GM18498 (cell line): ENCODE measurements around the gene OR4Q2.
"Not testable (repeated sequence)": the region's sequence is repeated elsewhere in the genome, so short reads cannot be mapped to it uniquely, and the experiment has no call there.

Experiments used
- ATAC-seq: cut with Tn5 transposase; IDR thresholded peaks from one replicate; pipeline ENCODE4 v1.9.1; 2021; ENCODE audit warnings: mild to moderate bottlenecking, moderate library complexity; ENCODE audit not compliant: unreplicated experiment

The OR4Q2 gene

DNA sequence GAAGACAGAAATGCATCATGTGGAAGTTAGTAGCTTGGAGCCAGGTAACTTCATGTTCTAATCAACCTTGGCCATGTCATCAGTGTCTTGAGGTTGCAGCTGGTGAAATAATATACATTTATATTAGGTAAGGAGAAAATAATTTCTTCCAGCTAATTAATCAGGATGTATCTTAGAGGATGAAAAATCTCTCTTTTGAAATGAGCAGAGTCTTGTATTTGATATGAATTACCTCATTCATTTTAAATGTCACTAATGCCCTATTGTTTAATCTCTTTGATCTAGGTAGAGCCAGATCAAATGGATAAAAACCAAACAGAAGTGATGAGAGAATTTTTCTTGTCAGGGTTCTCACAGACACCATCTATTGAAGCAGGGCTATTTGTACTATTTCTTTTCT is at the start of gene OR4Q2:
TSS of gene OR4Q2 (plus strand) at position 301 of the 400 bp plus-strand sequence.
- no peak for ATAC-seq

DNA sequence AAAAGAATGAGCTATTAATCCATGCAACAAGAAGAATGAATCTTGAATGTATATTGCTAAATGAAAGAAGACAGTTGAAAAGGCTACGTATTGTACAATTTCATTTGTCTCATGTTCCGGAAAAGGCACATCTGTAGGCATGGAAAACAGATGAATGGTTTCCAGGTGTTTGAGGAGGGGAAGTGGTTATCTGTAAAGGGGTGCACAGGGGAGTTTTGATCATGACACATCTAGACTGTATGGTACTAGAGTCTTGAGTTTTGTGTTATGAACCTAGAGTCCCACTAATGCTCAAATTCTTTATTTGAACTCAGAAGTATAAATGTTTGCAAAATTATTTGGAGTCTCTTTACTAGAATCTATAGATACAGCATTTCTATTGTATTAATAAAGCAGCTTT is 32.2 kb upstream of the OR4Q2 start:
- not testable (repeated sequence) for ATAC-seq

DNA sequence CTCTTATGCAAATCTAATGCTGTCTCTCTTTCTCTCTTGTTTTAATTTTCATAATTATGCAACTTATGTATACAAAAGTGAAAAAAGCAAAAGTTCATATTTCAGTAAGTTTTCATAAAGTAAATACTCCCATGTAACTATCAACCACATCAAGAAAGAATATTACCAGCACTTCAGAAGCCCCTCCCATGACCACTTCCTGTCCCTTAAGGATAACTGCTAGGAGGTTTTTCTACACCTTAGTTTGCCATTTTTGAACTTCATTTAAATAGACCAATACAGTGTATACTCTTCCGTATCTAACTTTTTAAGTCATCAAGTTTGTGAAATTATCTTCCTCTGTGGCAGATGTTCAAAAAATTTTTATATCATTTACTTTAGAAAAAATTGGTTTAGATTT is 27.1 kb upstream of the OR4Q2 start:
- ATAC-seq, result no peak

DNA sequence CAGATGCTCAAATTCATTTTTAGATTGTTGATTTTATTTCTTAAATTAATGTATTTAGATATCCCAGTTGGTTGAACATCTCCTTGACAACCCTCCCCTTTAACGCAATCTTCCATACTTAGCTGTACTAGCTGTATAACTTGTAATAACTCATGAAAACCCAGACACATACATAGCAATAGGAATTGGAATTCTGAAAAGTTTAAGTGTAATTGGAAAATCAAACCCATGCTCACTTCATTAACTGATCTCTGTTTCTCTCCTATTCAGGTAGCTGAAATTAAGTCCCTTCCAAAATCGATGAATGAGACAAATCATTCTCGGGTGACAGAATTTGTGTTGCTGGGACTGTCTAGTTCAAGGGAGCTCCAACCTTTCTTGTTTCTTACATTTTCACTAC is 26.7 kb upstream of the OR4Q2 start, which contains the start of gene OR4K15:
TSS of gene OR4K15 (plus strand) at position 301 of the 400 bp plus-strand sequence. CDS start at position 301, 0 bp downstream.
- no peak for ATAC-seq

DNA sequence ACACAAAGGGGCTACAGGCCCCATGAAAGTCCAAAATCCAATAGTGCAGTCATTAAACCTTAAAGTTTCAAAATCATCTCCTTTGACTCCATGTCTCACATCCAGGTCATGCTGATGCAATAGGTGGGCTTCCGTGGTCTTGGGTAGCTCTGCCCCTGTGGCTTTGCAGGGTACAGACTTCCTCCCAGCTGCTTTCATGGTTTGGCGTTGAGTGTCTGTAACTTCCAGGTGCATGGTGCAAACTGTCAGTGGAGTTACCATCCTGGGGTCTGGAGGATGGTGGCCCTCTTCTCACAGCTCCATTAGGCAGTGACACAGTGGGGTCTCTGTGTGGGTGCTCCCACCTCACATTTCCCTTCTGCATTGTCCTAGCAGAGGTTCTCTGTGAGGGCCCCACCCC is 8.5 kb upstream of the OR4Q2 start:
- ATAC-seq, result no peak

DNA sequence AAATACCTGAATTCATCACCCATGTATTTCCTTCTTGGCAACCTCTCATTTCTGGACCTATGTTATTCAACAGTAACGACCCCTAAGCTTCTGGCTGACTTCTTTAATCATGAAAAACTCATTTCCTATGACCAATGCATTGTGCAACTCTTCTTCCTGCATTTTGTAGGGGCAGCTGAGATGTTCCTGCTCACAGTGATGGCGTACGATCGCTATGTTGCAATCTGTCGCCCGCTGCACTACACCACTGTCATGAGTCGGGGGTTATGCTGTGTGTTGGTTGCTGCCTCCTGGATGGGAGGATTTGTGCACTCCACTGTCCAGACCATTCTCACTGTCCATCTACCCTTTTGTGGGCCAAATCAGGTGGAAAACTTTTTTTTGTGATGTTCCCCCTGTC is 356 bp downstream of the OR4Q2 start:
- ATAC-seq, result no peak

DNA sequence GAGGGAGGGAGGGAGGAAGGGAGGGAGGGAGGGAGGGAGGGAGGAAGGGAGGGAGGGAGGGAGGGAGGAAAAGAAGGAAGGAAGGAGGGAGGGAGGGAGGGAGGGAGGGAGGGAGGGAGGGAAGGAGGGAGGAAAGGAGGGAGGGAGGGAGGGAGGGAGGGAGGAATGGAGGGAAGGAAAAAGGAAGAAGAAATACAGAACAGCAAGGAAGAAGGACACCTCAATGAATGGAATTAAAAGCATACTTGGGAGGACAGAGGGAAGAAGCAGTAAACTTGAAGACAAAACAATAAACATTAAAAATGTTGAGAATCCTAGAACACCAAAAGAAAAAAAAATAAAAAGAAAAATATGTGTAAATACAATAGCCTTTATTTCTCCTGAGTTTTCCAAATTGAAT is 6.2 kb downstream of the OR4Q2 start:
- no peak for ATAC-seq

DNA sequence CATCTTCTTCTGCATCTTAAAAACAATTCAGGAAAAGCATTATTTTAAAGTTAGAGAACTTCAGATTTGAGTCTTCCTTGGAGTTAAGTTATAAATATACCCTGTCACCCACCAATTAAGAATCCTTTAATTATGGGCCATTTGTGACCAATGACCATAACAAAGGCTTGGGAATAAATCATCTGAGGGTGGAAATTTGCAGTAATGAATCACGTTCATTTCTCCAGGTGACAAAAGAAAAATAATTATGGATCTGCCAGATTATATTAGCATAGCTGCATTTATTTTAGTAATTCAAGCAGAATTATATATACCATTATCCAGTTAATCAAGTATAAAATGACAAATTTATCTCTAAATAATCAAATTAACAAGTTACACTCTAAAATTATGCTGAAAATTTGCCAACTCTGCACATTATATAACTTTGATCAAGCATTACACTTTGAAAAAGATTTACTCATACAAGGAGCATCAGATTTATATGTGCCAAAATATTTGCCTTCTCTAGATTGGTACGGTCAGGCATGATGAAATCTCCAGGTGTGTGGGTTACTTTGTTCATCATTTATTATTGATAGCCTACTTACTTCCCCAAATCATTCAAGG is 17.4 kb downstream of the OR4Q2 start, which contains the start of gene OR4K14:
TSS of gene OR4K14 (minus strand) at position 51 of the 609 bp plus-strand sequence. CDS start 4,114 bp downstream, outside the sequence.
- ATAC-seq, result no peak

DNA sequence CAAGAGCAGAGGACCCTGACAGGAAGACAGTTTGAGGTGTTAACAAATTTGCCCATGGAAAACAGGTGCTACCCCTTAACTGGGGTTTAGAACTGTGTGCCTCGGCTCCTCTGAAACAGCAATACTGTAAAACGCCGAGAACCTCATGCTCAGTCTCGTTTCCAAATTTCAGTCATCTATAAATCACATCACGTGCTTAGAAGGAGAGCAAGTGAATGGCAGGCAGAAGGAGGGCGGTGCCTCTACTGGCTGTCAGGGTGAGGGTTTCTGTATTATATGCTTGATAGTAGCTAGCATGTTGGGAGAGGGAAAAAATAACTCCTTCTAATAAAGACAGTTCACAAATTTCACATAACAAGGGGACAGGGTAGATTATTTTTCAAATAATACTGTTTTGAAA is 29.1 kb downstream of the OR4Q2 start:
- no peak for ATAC-seq

DNA sequence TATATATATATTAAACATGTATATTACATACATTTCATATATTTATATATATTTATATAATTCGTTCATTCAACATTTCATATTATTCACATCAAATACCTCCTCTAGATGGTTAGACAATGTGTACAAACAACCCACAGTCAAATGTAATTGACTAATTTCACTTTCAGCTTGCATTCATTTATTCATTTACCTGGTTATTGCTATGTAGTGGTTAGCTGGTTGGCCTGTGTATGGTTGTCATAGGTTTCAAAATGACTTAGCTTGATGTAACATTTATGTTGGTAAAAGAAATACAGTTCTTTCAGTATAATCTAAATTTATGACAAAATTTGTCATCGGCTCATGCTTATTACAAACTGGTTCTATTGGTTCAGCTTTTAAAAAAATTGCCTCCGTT is 33.5 kb downstream of the OR4Q2 start:
- ATAC-seq, result no peak

DNA sequence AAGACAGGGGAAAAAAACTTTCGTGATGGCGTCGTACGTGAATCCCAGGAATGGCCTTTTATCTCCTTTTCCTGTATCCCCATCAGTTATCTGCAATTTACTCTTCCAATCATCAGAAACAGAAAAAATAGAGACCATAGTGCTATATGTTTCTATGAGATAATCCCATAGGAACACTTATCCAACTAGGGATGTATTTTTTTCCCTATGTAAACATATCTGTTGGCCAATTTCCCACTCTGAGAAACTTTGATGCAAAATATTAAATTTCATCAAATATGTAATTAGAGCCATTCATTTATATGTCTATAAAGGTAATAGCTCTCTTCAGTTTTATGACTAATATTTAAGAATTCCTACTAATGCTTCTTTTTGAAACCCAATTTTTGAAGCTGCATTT is 34.0 kb downstream of the OR4Q2 start, which contains the start of gene OR4K13:
TSS of gene OR4K13 (minus strand) at position 101 of the 400 bp plus-strand sequence. CDS start 1,280 bp downstream, outside the sequence.
- ATAC-seq, result no peak

DNA sequence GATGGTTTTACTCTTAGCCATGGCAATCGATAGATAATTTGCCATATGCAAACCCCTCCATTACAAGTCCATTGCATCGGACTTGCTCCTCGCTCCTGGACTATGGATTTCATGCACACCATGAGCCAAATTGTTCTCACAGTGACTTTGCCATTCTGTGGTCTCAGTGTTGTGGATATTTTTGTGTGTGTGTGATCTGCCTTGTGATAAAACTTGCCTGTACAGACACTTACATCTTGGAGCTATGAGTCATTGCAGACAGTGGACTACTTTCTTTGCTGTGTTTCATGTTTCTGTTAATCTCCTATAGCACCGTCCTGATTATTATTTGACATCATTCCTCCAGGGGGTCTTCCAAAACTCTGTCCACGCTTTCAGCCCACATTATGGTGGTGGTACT is 42.3 kb downstream of the OR4Q2 start:
- no peak for ATAC-seq

DNA sequence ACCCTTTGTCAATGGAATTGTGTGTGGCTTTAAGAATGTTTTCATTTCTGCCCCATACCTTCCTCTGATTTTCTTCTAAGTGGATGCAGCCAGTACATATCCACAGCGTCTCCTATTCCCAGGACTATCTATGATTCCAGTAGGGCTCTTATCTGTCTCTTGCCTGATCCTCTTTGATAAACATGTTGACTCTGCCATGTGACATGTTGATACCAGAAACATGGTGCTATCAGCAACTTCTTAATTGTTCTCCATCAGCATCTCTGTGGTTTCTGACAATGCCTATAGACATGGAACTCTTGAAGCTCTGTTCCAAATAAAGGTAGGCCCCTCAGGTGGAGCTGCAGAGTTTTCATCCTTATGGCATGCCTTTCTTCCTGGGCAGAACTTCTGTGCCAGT is 46.2 kb downstream of the OR4Q2 start:
- ATAC-seq, result no peak
